ENCODE data around the gene FOXA3. TPM values are rescaled to one million over a fixed set of nuclear protein-coding genes. Genes with fewer than 3 reads are reported as not detected.

Gene FOXA3
- total and polyA plus RNA-seq, 2 experiments from 2014 or later: 11.1 to 17.5 TPM

GRCh38 chr19:45899919-45900589, 35.9 kb downstream of the FOXA3 start:
- Histone ChIP-seq H3K9me2 (ENCODE audit: insufficient read depth) (no peaks in the 10 kb centered on the region), H2AFZ (no peak overlapping the region), H3K4me1 (ENCODE audit: insufficient read depth) (peaks cover 6% of the 10 kb centered on the region; the same call in 1 of the 2 replicates), H3K27me3 (ENCODE audit: insufficient read depth) (peaks cover 23% of the 10 kb centered on the region), H3K4me3 (no peak overlapping the region; the same call in 1 of the 2 replicates), H3F3A (replicated peaks; ENCODE audit: low read depth) (peaks cover 21% of the 10 kb centered on the region; the same call in 1 of the 2 replicates), H3K4me2 (no peak overlapping the region), H3K27ac (ENCODE audit: low read depth) (no peak overlapping the region), H4K20me1 (replicated peaks; ENCODE audit: insufficient read depth) (no peaks in the 10 kb centered on the region; the same call in none of the 2 replicates), H3K79me2 (replicated peaks; ENCODE audit: insufficient read depth) (no peaks in the 10 kb centered on the region), H3K36me3 (ENCODE audit: insufficient read depth) (no peaks in the 10 kb centered on the region)
- DNase-seq (ENCODE audit: low spot score) (no peak), ATAC-seq (no peak)
- peaks cover 20% of the 10 kb centered on the region for H3K27me3 Mint-ChIP-seq (ENCODE audit: insufficient read depth, low read depth, poor library complexity)
- H3K4me1 Mint-ChIP-seq: peaks cover 11% of the 10 kb centered on the region
- peak overlapping the region; percentile 68; the same call in 1 of the 3 replicates for H3K4me3 Mint-ChIP-seq
- H3K27ac Mint-ChIP-seq: no peak overlapping the region
- H3K36me3 Mint-ChIP-seq (ENCODE audit: low read depth): peaks cover 26% of the 10 kb centered on the region
- no peaks in the 10 kb centered on the region; the same call in 2 of the 3 replicates for H3K9me3 Mint-ChIP-seq
- TF ChIP-seq STAT1 (IDR thresholded peaks at IDR 0.05; ENCODE audit: unreplicated experiment) (no peak), NANOG (IDR thresholded peaks at IDR 0.05; ENCODE audit: borderline replicate concordance) (no peak), POLR2AphosphoS5 (IDR thresholded peaks at IDR 0.05; ENCODE audit: low read depth) (no peak), EZH2phosphoT487 (IDR thresholded peaks at IDR 0.05; ENCODE audit: unreplicated experiment) (no peak), ZNF331 (CRISPR knock-in tag; IDR thresholded peaks at IDR 0.05; ENCODE audit: low read depth) (no peak), CREB1 (CRISPR knock-in tag; IDR thresholded peaks at IDR 0.05; ENCODE audit: low read depth) (no peak), CTCF (conservative IDR thresholded peaks at IDR 0.05; ENCODE audit: low read depth in 2 of 2) (no peak), ZNF114 (CRISPR knock-in tag; IDR thresholded peaks at IDR 0.05) (no peak), ZNF462 (CRISPR knock-in tag; IDR thresholded peaks at IDR 0.05) (no peak), REST (IDR thresholded peaks at IDR 0.05; ENCODE audit: unreplicated experiment) (no peak), JUNB (IDR thresholded peaks at IDR 0.05; ENCODE audit: unreplicated experiment) (no peak), EZH2 (IDR thresholded peaks at IDR 0.05; ENCODE audit: low read depth, unreplicated experiment) (no peak)
